ENCODE results near the gene YAF2. TPM values are rescaled to one million over a fixed set of nuclear protein-coding genes. Genes with fewer than 3 reads are reported as not detected.

YAF2 gene
- total RNA-seq (10 to 100 TPM; 29.0 to 54.9 TPM), polyA plus RNA-seq (ENCODE audit: insufficient read length in 2 of 2) (10 to 100 TPM; 30.9 to 41.6 TPM)
- long read RNA-seq, donor 1, full-length matches to known transcripts = 12 of 19 reads
- long read RNA-seq, donor 1, partial matches to known transcripts = 7 of 19 reads
- long read RNA-seq, donor 1, other reads (novel, unspliced or antisense) = 0 of 19 reads
- long read RNA-seq, donor 2, transcript YAF2-203 (4 exons, 2,076 nt) = major isoform, 5 of 6 reads
- long read RNA-seq, donor 2, partial matches to known transcripts = 0 of 6 reads
- long read RNA-seq, donor 2, other reads (novel, unspliced or antisense) = 0 of 6 reads
- long read RNA-seq, donor 3, partial matches to known transcripts = 8 of 13 reads
- long read RNA-seq, donor 3, other reads (novel, unspliced or antisense) = 0 of 13 reads
- long read RNA-seq, donor 4, partial matches to known transcripts = 0 of 7 reads
- long read RNA-seq, donor 4, other reads (novel, unspliced or antisense) = 0 of 7 reads

GRCh38 chr12:42238240-42239140, at the start of gene YAF2:
YAF2 (minus strand) TSS chr12:42238248; CDS start chr12:42238180, 68 bp downstream.
- peaks cover 3% of the 10 kb centered on the region for H3K4me1 ChIP-seq (ENCODE audit: control insufficient read depth, insufficient read depth, low read length)
- peak within 1 kb of the TSS; percentile 82 for H3K4me3 ChIP-seq (ENCODE audit: low read depth, low read length)
- DNase-seq (ENCODE audit: low read depth in 4 of 6, low spot score in 6 of 6) = peak; percentile 61 to 96 (median 78)
- WGBS (ENCODE audit: insufficient coverage) = under 1% methylated on average over 65 of the region's 69 CpGs
- no peaks in the 10 kb centered on the region for H3K9me3 ChIP-seq (ENCODE audit: control insufficient read depth, insufficient read depth, low read length)
- peak within 1 kb of the TSS; percentile 73 for H3K27ac ChIP-seq (ENCODE audit: low read depth, low read length)
- H3K36me3 ChIP-seq (ENCODE audit: control insufficient read depth, insufficient read depth, low read length) = peaks cover 6% of the 10 kb centered on the region
- no peaks in the 10 kb centered on the region for H3K27me3 ChIP-seq (ENCODE audit: control insufficient read depth, insufficient read depth, low read length)

- DNase-seq (ENCODE audit: low read depth in 4 of 6, low spot score in 6 of 6) = no peak
- 91% methylated on average over 20 of the region's 26 CpGs for WGBS (ENCODE audit: insufficient coverage)
- Histone ChIP-seq H3K4me3 (ENCODE audit: low read depth, low read length) (no peak overlapping the region), H3K4me1 (ENCODE audit: control insufficient read depth, insufficient read depth, low read length) (no peaks in the 10 kb centered on the region), H3K27ac (ENCODE audit: low read depth, low read length) (no peak overlapping the region), H3K9me3 (ENCODE audit: control insufficient read depth, insufficient read depth, low read length) (no peaks in the 10 kb centered on the region), H3K27me3 (ENCODE audit: control insufficient read depth, insufficient read depth, low read length) (no peaks in the 10 kb centered on the region), H3K36me3 (ENCODE audit: control insufficient read depth, insufficient read depth, low read length) (no peaks in the 10 kb centered on the region)
Observed at GRCh38 chr12:42286741-42287140, 48.7 kb upstream of the YAF2 start.

- no peak overlapping the region for H3K4me3 ChIP-seq (ENCODE audit: low read depth, low read length)
- H3K27ac ChIP-seq (ENCODE audit: low read depth, low read length) = no peak overlapping the region
- no CpG with 5 or more reads among the region's 2 CpGs for WGBS (ENCODE audit: insufficient coverage)
- H3K27me3 ChIP-seq (ENCODE audit: control insufficient read depth, insufficient read depth, low read length) = no peaks in the 10 kb centered on the region
- H3K4me1 ChIP-seq (ENCODE audit: control insufficient read depth, insufficient read depth, low read length) = no peaks in the 10 kb centered on the region
- DNase-seq (ENCODE audit: low read depth in 4 of 6, low spot score in 6 of 6) = no peak
- no peaks in the 10 kb centered on the region for H3K9me3 ChIP-seq (ENCODE audit: control insufficient read depth, insufficient read depth, low read length)
- H3K36me3 ChIP-seq (ENCODE audit: control insufficient read depth, insufficient read depth, low read length) = no peaks in the 10 kb centered on the region
Observed at GRCh38 chr12:42285431-42285830, 47.4 kb upstream of the YAF2 start.

- Histone ChIP-seq H3K4me3 (ENCODE audit: low read depth, low read length) (no peak overlapping the region), H3K27ac (ENCODE audit: low read depth, low read length) (no peak overlapping the region), H3K4me1 (ENCODE audit: control insufficient read depth, insufficient read depth, low read length) (no peaks in the 10 kb centered on the region), H3K36me3 (ENCODE audit: control insufficient read depth, insufficient read depth, low read length) (no peaks in the 10 kb centered on the region), H3K9me3 (ENCODE audit: control insufficient read depth, insufficient read depth, low read length) (no peaks in the 10 kb centered on the region), H3K27me3 (ENCODE audit: control insufficient read depth, insufficient read depth, low read length) (no peaks in the 10 kb centered on the region)
- DNase-seq (ENCODE audit: low read depth in 4 of 6, low spot score in 6 of 6) = peak in 1 of 6 donors; percentile 5
- WGBS (ENCODE audit: insufficient coverage) = no CpG with 5 or more reads among the region's 2 CpGs
Observed at GRCh38 chr12:42284876-42285275, 46.8 kb upstream of the YAF2 start.

- no peaks in the 10 kb centered on the region for H3K27me3 ChIP-seq (ENCODE audit: control insufficient read depth, insufficient read depth, low read length)
- H3K4me1 ChIP-seq (ENCODE audit: control insufficient read depth, insufficient read depth, low read length) = no peaks in the 10 kb centered on the region
- no peaks in the 10 kb centered on the region for H3K36me3 ChIP-seq (ENCODE audit: control insufficient read depth, insufficient read depth, low read length)
- no peak overlapping the region for H3K27ac ChIP-seq (ENCODE audit: low read depth, low read length)
- WGBS (ENCODE audit: insufficient coverage) = no CpG with 5 or more reads among the region's 1 CpG
- no peak overlapping the region for H3K4me3 ChIP-seq (ENCODE audit: low read depth, low read length)
- no peak for DNase-seq (ENCODE audit: low read depth in 4 of 6, low spot score in 6 of 6)
- H3K9me3 ChIP-seq (ENCODE audit: control insufficient read depth, insufficient read depth, low read length) = no peaks in the 10 kb centered on the region
Observed at GRCh38 chr12:42284157-42284556, 46.1 kb upstream of the YAF2 start.

- no peak for DNase-seq (ENCODE audit: low read depth in 4 of 6, low spot score in 6 of 6)
- Histone ChIP-seq H3K4me1 (ENCODE audit: control insufficient read depth, insufficient read depth, low read length) (no peaks in the 10 kb centered on the region), H3K27me3 (ENCODE audit: control insufficient read depth, insufficient read depth, low read length) (no peaks in the 10 kb centered on the region), H3K36me3 (ENCODE audit: control insufficient read depth, insufficient read depth, low read length) (no peaks in the 10 kb centered on the region), H3K27ac (ENCODE audit: low read depth, low read length) (no peak overlapping the region), H3K4me3 (ENCODE audit: low read depth, low read length) (no peak overlapping the region), H3K9me3 (ENCODE audit: control insufficient read depth, insufficient read depth, low read length) (no peaks in the 10 kb centered on the region)
Observed at GRCh38 chr12:42283739-42284138, 45.7 kb upstream of the YAF2 start.

GRCh38 chr12:42282294-42282693, 44.2 kb upstream of the YAF2 start:
- Histone ChIP-seq H3K9me3 (ENCODE audit: control insufficient read depth, insufficient read depth, low read length) (no peaks in the 10 kb centered on the region), H3K27me3 (ENCODE audit: control insufficient read depth, insufficient read depth, low read length) (no peaks in the 10 kb centered on the region), H3K4me1 (ENCODE audit: control insufficient read depth, insufficient read depth, low read length) (no peaks in the 10 kb centered on the region), H3K27ac (ENCODE audit: low read depth, low read length) (no peak overlapping the region), H3K36me3 (ENCODE audit: control insufficient read depth, insufficient read depth, low read length) (no peaks in the 10 kb centered on the region), H3K4me3 (ENCODE audit: low read depth, low read length) (no peak overlapping the region)
- peak in 1 of 6 donors; percentile 1 for DNase-seq (ENCODE audit: low read depth in 4 of 6, low spot score in 6 of 6)
- no CpG with 5 or more reads among the region's 2 CpGs for WGBS (ENCODE audit: insufficient coverage)

GRCh38 chr12:42281844-42282243, 43.8 kb upstream of the YAF2 start:
- DNase-seq (ENCODE audit: low read depth in 4 of 6, low spot score in 6 of 6) = no peak
- no peaks in the 10 kb centered on the region for H3K36me3 ChIP-seq (ENCODE audit: control insufficient read depth, insufficient read depth, low read length)
- H3K27me3 ChIP-seq (ENCODE audit: control insufficient read depth, insufficient read depth, low read length) = no peaks in the 10 kb centered on the region
- H3K4me3 ChIP-seq (ENCODE audit: low read depth, low read length) = no peak overlapping the region
- WGBS (ENCODE audit: insufficient coverage) = no CpG with 5 or more reads among the region's 3 CpGs
- H3K4me1 ChIP-seq (ENCODE audit: control insufficient read depth, insufficient read depth, low read length) = no peaks in the 10 kb centered on the region
- H3K27ac ChIP-seq (ENCODE audit: low read depth, low read length) = no peak overlapping the region
- no peaks in the 10 kb centered on the region for H3K9me3 ChIP-seq (ENCODE audit: control insufficient read depth, insufficient read depth, low read length)

GRCh38 chr12:42281278-42281677, 43.2 kb upstream of the YAF2 start:
- DNase-seq (ENCODE audit: low read depth in 4 of 6, low spot score in 6 of 6) = peak in 1 of 6 donors; percentile 2
- H3K36me3 ChIP-seq (ENCODE audit: control insufficient read depth, insufficient read depth, low read length) = no peaks in the 10 kb centered on the region
- H3K4me3 ChIP-seq (ENCODE audit: low read depth, low read length) = no peak overlapping the region
- WGBS (ENCODE audit: insufficient coverage) = no CpG with 5 or more reads among the region's 3 CpGs
- no peaks in the 10 kb centered on the region for H3K27me3 ChIP-seq (ENCODE audit: control insufficient read depth, insufficient read depth, low read length)
- H3K27ac ChIP-seq (ENCODE audit: low read depth, low read length) = no peak overlapping the region
- no peaks in the 10 kb centered on the region for H3K4me1 ChIP-seq (ENCODE audit: control insufficient read depth, insufficient read depth, low read length)
- H3K9me3 ChIP-seq (ENCODE audit: control insufficient read depth, insufficient read depth, low read length) = no peaks in the 10 kb centered on the region

Measured in spinal cord (tissue), 10 donors.